Heart left ventricle (tissue), 16 donors: ENCODE measurements around the gene KRT35. TPM values are rescaled to one million over a fixed set of nuclear protein-coding genes. Genes with fewer than 3 reads are reported as not detected.

Experiments
- ATAC-seq, 4 donors: fragments of 200-7000 bp; cut with Tn5 transposase; one replicate each; pipeline ENCODE4 v1.9.1; 2020 to 2022; ENCODE audit warnings: moderate library complexity in 4 of 4, mild to moderate bottlenecking in 3 of 4, moderate number of reproducible peaks in 1 of 4
- DNase-seq, 5 donors: peaks; one replicate each; pipeline ENCODE4 v3.0.0-alpha.2; 2020
- H3K27ac ChIP-seq, 12 donors: fragments of 200-600 bp; sonication (generic) in 4 of 12; one replicate each; pipeline versions ENCODE4 v1.5.0 to v1.8.0; 2016 to 2022; ENCODE audit warnings: mild to moderate bottlenecking in 2 of 12
- H3K27me3 ChIP-seq, 9 donors: fragments of 200-600 bp; sonication (generic) in 2 of 9; one replicate each; pipeline versions ENCODE4 v1.5.1 to v1.8.0; 2016 to 2022; ENCODE audit warnings: mild to moderate bottlenecking in 3 of 9
- H3K36me3 ChIP-seq, 9 donors: fragments of 200-600 bp; sonication (generic) in 2 of 9; one replicate each; pipeline versions ENCODE4 v1.5.0 to v1.8.0; 2018 to 2022; ENCODE audit warnings: mild to moderate bottlenecking in 2 of 9
- H3K4me1 ChIP-seq, 12 donors: fragments of 200-600 bp; sonication (generic) in 4 of 12; one replicate each; pipeline versions ENCODE4 v1.5.0 to v1.8.0; 2016 to 2022; ENCODE audit warnings: mild to moderate bottlenecking in 3 of 12
- H3K4me3 ChIP-seq, 12 donors: fragments of 200-600 bp; sonication (generic) in 4 of 12; one replicate each; pipeline versions ENCODE4 v1.5.0 to v1.8.0; 2017 to 2022; ENCODE audit warnings: mild to moderate bottlenecking in 9 of 12, moderate library complexity in 4 of 12
- H3K9me3 ChIP-seq, 12 donors: fragments of 200-600 bp; sonication (generic) in 4 of 12; one replicate each; pipeline versions ENCODE4 v1.5.0 to v1.8.0; 2016 to 2022; ENCODE audit warnings: mild to moderate bottlenecking in 1 of 12
- POLR2A ChIP-seq, 2 donors: fragments of 450-650 bp; IDR thresholded peaks; one replicate each; pipeline ENCODE4 v1.6.1; 2017; ENCODE audit warnings: antibody characterized with exemption in 2 of 2, mild to moderate bottlenecking in 2 of 2, moderate library complexity in 2 of 2
- WGBS, 4 donors: extraction: QIAGEN DNeasy Blood & Tissue Kit in 2 of 4; methylation state at CpG; one replicate each; pipeline versions ENCODE4 v1.1.5 to v1.1.7; 2013 to 2018; 5-methylcytosine and 5-hydroxymethylcytosine counted together
- intact Hi-C, 10 donors: fragments of 100-400 bp; cut with DNase I; formaldehyde crosslinking; loops; one replicate each; pipeline versions ENCODE4 v1.11.1 to v1.14.2; 2022
- polyA plus RNA-seq, 2 donors: library from polyadenylated mRNA; stranded (reverse); fragments of 200-250 nt; gene quantifications; one replicate each; pipeline ENCODE4 v1.2.3, GENCODE V29; 2013
- total RNA-seq, 9 donors: library from RNA; depleted of rRNA in 2 of 9; stranded (reverse); fragments of >200 nt in 2 of 9; fragmentation: NEBNext Ultra II Directional in 3 of 9; extraction: Animal tissue kit (Norgen Biotek cat#: 25700) in 3 of 9; gene quantifications; one replicate each; pipeline versions ENCODE4 v1.1.0 to v1.2.4, GENCODE V29; 2016 to 2023
- TF ChIP-seq, protein P1 (sequence below), 12 donors: fragments of 200-600 bp; sonication (generic) in 4 of 12; IDR thresholded peaks; one replicate each; pipeline versions ENCODE4 v1.5.0 to v1.8.0; 2018 to 2022; ENCODE audit warnings: antibody characterized with exemption in 12 of 12, mild to moderate bottlenecking in 5 of 12
- donor health status: ischemic (EF 13 %, LVEDD 7.1; RV severe dilation, severe dysfunction).
- donor health status: healthy with polysubstance abuse.
- donor health status: DM: no; HTN: yes; CAD: no.
- donor health status: DM: no; HTN: no; CAD: no.
- donor health status: ischemic (EF 25% LVEDD 6.9; RV normal size, moderate dysfunction).
- donor health status: ischemic (EF 25% LVEDD 5.7; RV mildly dilated, moderate dysfunction).
- donor health status: healthy.
- donor health status: DM: yes; HTN: yes; CAD: no.
- donor health status: ischemic (EF 35%, LVEDD 5.7; RV mildly dilated, moderate dysfunction).
- donor health status: nonischemic (EF 11% LVEDD 7.7; RV severe dilation, severe dysfunction).
- donor health status: DM: yes; HTN: yes; CAD: no.
- donor health status: PGD.
- donor health status: ischemic (EF 29% LVEDD 5.4; RV normal size, mild dysfunction).
- donor health status: nonischemic (EF 23%, LVEDD 6.1; RV moderate dilation, normal function).

KRT35 gene
- total and polyA plus RNA-seq, 11 donors, result not detected

DNA sequence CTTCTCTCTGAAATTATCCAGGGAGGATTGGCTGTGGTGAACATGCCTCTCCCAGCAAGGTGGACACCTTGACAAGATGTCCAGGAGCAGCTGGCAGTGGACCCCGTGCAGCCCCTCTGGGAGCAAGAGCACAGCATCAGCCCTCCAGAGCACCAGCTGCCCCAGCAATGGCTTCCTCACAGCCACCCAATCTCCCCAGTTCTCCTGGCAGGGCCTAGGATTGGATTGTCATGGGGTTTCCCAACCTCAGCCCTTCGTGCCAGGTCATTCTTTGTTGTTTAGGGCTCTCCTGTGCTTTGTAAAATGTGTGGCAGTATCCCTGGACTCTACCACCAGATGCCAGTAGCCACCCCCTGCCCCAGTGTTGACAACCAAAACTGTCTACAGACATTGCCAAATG is 10.5 kb upstream of the KRT35 start:
- intact Hi-C loops, result loop anchor here in 3 of 10 donors (10.0 kb wide), 2 partner anchors 87 to 587 kb away; no protein-coding TSS in a partner anchor
- Histone ChIP-seq H3K27ac (no peak overlapping the region), H3K9me3 (no peaks in the 10 kb centered on the region), H3K27me3 (peaks cover 0 to 5% (median 0%) of the 10 kb centered on the region in 9 donors), H3K4me3 (no peak overlapping the region), H3K36me3 (no peaks in the 10 kb centered on the region), H3K4me1 (peaks cover 0 to 29% (median 0%) of the 10 kb centered on the region in 12 donors)
- 68 to 100% (median 90%) methylated on average over 2 of the region's 2 CpGs for WGBS, 4 donors
- no peak for TF ChIP-seq POLR2A (IDR thresholded peaks at IDR 0.05)
- DNase-seq (no peak), ATAC-seq (no peak)

GRCh38 chr17:41490000-41490990 is 9.3 kb upstream of the KRT35 start:
- no peaks in the 10 kb centered on the region for H3K9me3 ChIP-seq
- DNase-seq (no peak), ATAC-seq (no peak)
- WGBS, 4 donors, result 73 to 83% (median 78%) methylated on average over 10 of the region's 10 CpGs
- peak overlapping the region in 1 of 12 donors; percentile 52 for H3K27ac ChIP-seq
- H3K4me3 ChIP-seq, result no peak overlapping the region
- peaks cover 0 to 10% (median 0%) of the 10 kb centered on the region in 9 donors for H3K27me3 ChIP-seq
- no peak for TF ChIP-seq POLR2A (IDR thresholded peaks at IDR 0.05)
- TF ChIP-seq, protein P1, sequence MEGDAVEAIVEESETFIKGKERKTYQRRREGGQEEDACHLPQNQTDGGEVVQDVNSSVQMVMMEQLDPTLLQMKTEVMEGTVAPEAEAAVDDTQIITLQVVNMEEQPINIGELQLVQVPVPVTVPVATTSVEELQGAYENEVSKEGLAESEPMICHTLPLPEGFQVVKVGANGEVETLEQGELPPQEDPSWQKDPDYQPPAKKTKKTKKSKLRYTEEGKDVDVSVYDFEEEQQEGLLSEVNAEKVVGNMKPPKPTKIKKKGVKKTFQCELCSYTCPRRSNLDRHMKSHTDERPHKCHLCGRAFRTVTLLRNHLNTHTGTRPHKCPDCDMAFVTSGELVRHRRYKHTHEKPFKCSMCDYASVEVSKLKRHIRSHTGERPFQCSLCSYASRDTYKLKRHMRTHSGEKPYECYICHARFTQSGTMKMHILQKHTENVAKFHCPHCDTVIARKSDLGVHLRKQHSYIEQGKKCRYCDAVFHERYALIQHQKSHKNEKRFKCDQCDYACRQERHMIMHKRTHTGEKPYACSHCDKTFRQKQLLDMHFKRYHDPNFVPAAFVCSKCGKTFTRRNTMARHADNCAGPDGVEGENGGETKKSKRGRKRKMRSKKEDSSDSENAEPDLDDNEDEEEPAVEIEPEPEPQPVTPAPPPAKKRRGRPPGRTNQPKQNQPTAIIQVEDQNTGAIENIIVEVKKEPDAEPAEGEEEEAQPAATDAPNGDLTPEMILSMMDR (IDR thresholded peaks at IDR 0.05), result no peak
- peaks cover 0 to 27% (median 0%) of the 10 kb centered on the region in 12 donors for H3K4me1 ChIP-seq
- intact Hi-C loops, result loop anchor here in 3 of 10 donors (10.0 kb wide), 2 partner anchors 85 to 585 kb away; no protein-coding TSS in a partner anchor
- no peaks in the 10 kb centered on the region for H3K36me3 ChIP-seq

DNA sequence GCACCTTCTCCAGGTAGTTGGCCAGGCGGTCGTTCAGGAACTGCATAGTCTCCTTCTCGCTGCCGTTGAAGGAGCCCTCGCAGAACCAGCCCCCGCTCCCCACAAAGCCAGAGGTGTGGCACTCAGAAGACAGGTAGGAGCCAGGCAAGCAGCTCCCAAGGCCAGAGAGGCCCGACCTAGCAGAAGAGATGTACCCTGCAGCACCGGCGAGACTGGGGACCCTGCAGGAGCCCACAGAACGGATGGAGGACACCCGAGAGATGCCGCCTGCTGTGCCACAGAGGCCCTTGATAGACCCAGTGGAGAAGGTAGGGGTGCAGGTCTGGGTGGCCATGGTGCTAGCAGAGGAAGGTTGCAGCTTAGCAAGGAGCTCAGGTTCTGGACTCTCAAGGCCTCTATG is 8.6 kb upstream of the KRT35 start, which contains the start of gene KRT36:
KRT36 (minus strand) TSS at position 380 of the 400 bp plus-strand sequence; CDS start at position 334, 46 bp downstream.
- no peak for DNase-seq
- Histone ChIP-seq H3K4me1 (peaks cover 0 to 27% (median 0%) of the 10 kb centered on the region in 12 donors), H3K4me3 (no peak within 1 kb of the TSS), H3K9me3 (no peaks in the 10 kb centered on the region), H3K36me3 (no peaks in the 10 kb centered on the region), H3K27ac (peak within 1 kb of the TSS in 1 of 12 donors; percentile 52), H3K27me3 (peaks cover 0 to 10% (median 1%) of the 10 kb centered on the region in 9 donors)
- intact Hi-C loops, result no loop called here
- TF ChIP-seq, protein P1 (IDR thresholded peaks at IDR 0.05), result no peak
- TF ChIP-seq POLR2A (IDR thresholded peaks at IDR 0.05), result no peak
- ATAC-seq, result no peak
- WGBS, 4 donors, result 91 to 96% (median 93%) methylated on average over 12 of the region's 12 CpGs

GRCh38 chr17:41486809-41487530 is 6.0 kb upstream of the KRT35 start:
- intact Hi-C loops, result no loop called here
- no peak for TF ChIP-seq POLR2A (IDR thresholded peaks at IDR 0.05)
- TF ChIP-seq, protein P1 (IDR thresholded peaks at IDR 0.05), result peak in 7 of 12 donors; percentile 6 to 38 (median 25)
- DNase-seq (no peak), ATAC-seq (no peak)
- peaks cover 0 to 17% (median 3%) of the 10 kb centered on the region in 9 donors for H3K27me3 ChIP-seq
- WGBS, 4 donors, result 48 to 59% (median 58%) methylated on average over 18 to 29 of the region's 29 CpGs
- H3K4me3 ChIP-seq, result no peak overlapping the region
- no peaks in the 10 kb centered on the region for H3K36me3 ChIP-seq
- no peaks in the 10 kb centered on the region for H3K9me3 ChIP-seq
- H3K27ac ChIP-seq, result no peak overlapping the region
- peaks cover 0 to 11% (median 0%) of the 10 kb centered on the region in 12 donors for H3K4me1 ChIP-seq
